GM10266 (cell line): ENCODE measurements around the gene SLC6A3.

Experiments used
- DNase-seq: peaks from one replicate; pipeline ENCODE4 v3.0.0; 2012; ENCODE audit errors: extremely low spot score
- TF ChIP-seq, protein P1 (sequence below): IDR thresholded peaks from 2 replicates; pipeline ENCODE4 v1.5.1; 2012; ENCODE audit warnings: mild to moderate bottlenecking, low read depth; ENCODE audit not compliant: control insufficient read depth, insufficient read depth; ENCODE audit errors: missing control alignments

The SLC6A3 gene

DNA sequence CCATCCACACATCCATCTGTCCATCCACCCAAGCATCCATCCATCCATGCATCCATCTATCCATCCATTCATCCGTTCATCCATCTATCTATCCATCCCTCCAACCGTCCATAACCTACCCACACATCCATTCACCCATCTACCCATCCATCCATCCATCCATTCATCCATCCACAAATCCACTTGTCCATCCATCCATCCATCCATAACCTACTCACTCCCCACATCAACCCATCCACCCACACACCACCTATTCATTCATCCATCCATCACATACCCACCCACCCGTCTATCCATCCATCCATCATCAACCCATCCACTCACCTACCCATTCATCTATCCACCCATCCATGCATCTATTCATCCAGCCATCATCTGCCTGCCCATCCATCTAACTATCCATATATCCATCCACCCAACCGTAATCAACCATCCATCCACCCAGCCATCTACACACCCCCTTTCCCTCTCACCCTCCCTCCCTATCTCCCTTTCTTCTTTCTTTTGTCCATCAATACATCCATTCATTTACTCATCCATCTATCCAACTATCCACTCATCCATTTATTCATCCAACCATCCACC, 56.8 kb downstream of the SLC6A3 start:
- TF ChIP-seq, protein P1, sequence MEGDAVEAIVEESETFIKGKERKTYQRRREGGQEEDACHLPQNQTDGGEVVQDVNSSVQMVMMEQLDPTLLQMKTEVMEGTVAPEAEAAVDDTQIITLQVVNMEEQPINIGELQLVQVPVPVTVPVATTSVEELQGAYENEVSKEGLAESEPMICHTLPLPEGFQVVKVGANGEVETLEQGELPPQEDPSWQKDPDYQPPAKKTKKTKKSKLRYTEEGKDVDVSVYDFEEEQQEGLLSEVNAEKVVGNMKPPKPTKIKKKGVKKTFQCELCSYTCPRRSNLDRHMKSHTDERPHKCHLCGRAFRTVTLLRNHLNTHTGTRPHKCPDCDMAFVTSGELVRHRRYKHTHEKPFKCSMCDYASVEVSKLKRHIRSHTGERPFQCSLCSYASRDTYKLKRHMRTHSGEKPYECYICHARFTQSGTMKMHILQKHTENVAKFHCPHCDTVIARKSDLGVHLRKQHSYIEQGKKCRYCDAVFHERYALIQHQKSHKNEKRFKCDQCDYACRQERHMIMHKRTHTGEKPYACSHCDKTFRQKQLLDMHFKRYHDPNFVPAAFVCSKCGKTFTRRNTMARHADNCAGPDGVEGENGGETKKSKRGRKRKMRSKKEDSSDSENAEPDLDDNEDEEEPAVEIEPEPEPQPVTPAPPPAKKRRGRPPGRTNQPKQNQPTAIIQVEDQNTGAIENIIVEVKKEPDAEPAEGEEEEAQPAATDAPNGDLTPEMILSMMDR = no peak
- no peak for DNase-seq

DNA sequence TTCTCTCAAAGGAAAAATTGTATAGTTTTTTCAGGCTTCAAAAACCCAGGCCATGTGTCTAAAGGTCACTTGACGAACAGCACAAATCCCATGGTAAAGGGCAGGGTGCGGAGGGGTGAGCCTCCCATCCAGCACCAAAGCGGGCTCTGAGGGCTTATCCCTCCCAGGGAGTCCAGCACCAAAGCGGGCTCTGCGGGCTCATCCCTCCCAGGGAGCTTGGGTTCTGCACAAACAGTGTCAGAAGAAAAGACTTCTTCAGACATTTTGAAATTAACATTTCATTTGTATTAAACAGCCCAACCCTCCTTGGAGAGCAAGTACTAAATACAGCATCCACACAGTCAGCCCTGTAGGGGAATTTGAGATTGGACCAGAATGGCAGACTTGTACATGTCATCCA, 57.4 kb downstream of the SLC6A3 start:
- TF ChIP-seq, protein P1 = no peak
- no peak for DNase-seq

DNA sequence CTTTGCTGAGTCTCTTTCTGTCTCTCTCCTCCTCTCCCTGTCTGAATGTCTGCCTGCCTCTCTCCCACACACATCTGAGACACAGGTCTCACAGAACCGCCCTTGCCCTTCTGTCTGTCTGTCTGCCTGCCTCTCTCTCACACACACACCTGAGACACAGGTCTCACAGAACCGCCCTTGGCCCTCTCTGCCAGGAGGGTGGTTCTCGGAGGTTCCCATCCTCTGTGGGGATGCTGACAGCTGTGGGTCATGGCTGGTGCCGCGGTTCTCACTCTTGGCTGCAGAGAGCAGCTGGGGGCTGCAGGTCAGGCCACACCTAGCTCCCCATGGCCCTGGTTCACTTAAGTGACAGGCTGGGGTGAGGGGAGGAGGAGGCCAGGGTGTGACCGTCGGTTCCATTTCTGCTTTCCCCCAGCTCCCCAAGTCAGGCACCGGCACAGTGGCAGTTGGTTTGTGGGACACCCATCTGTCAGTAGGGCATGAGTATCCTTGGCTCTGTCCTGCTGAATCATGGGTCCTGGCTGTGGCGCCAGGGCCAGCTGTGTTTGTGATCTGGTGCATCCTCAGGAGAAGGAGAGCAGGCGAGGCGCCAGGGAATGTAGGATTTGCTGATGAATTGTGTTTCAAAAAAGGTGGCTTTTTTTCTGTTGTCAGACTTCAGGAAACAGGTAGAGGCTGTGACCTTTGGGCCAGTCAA, 58.0 kb downstream of the SLC6A3 start:
- no peak for DNase-seq
- TF ChIP-seq, protein P1 = no peak

GRCh38 chr5:1386274-1386717, 58.9 kb downstream of the SLC6A3 start:
- TF ChIP-seq, protein P1 = no peak
- DNase-seq = peak; percentile 74

GRCh38 chr5:1385395-1386273, 59.6 kb downstream of the SLC6A3 start:
- peak; percentile 92 for DNase-seq
- TF ChIP-seq, protein P1 = no peak

- DNase-seq = no peak
- TF ChIP-seq, protein P1 = no peak
Measured at GRCh38 chr5:1384521-1384920, 60.7 kb downstream of the SLC6A3 start.

GRCh38 chr5:1383886-1384401, 61.3 kb downstream of the SLC6A3 start:
- DNase-seq = no peak
- TF ChIP-seq, protein P1 = no peak
